CD14-positive monocyte (primary cell): ENCODE measurements around the gene OTOG. TPM values are rescaled to one million over a fixed set of nuclear protein-coding genes. Genes with fewer than 3 reads are reported as not detected.

ENCODE experiments used
- DNase-seq, 3 donors: peaks; one replicate each; pipeline ENCODE4 v3.0.0-alpha.2; 2011 to 2022
- H2AFZ ChIP-seq: 2 replicates; pipeline ENCODE4 v1.6.0; 2012; ENCODE audit warnings: mild to moderate bottlenecking, low read depth, low read length, inconsistent platforms; ENCODE audit not compliant: insufficient read depth, poor library complexity, severe bottlenecking
- H3K27ac ChIP-seq, 2 donors: 1 replicate in 1 of 2; 2 replicates in 1 of 2; pipeline ENCODE4 v1.5.1; 2012 to 2013; ENCODE audit warnings: low read length in 2 of 2, control low read depth in 1 of 2, inconsistent platforms in 1 of 2, low read depth in 1 of 2, mild to moderate bottlenecking in 1 of 2
- H3K27me3 ChIP-seq, 2 donors: one replicate each; pipeline versions ENCODE4 v1.6.0 to v1.6.1; 2011 to 2013; ENCODE audit warnings: low read length in 2 of 2; ENCODE audit not compliant: control insufficient read depth in 2 of 2, insufficient read depth in 2 of 2
- H3K36me3 ChIP-seq, 2 donors: replicated peaks in 1 of 2; 1 replicate in 1 of 2; 2 replicates in 1 of 2; pipeline versions ENCODE4 v1.5.1 to v1.6.1; 2012 to 2013; ENCODE audit warnings: low read length in 2 of 2, control low read depth in 1 of 2, inconsistent platforms in 1 of 2, mild to moderate bottlenecking in 1 of 2; ENCODE audit not compliant: insufficient read depth in 2 of 2, control insufficient read depth in 1 of 2
- H3K4me1 ChIP-seq, 2 donors: 1 replicate in 1 of 2; 2 replicates in 1 of 2; pipeline versions ENCODE4 v1.5.1 to v1.6.1; 2012 to 2013; ENCODE audit warnings: low read length in 2 of 2, control low read depth in 1 of 2, inconsistent platforms in 1 of 2, mild to moderate bottlenecking in 1 of 2, moderate library complexity in 1 of 2; ENCODE audit not compliant: insufficient read depth in 2 of 2, control insufficient read depth in 1 of 2
- H3K4me2 ChIP-seq: replicated peaks from 2 replicates; pipeline ENCODE3; 2012; ENCODE audit warnings: low read length, moderate library complexity, mild to moderate bottlenecking; ENCODE audit not compliant: poor library complexity, severe bottlenecking; ENCODE audit errors: extremely low read depth
- H3K4me3 ChIP-seq, 3 experiments: fragments of 200-600 bp in 1 of 3; sonication (generic) in 1 of 3; replicated peaks in 1 of 3; 1 replicate in 2 of 3; 2 replicates in 1 of 3; pipeline ENCODE4 v1.5.1; 2011 to 2013; ENCODE audit warnings: low read length in 3 of 3, mild to moderate bottlenecking in 3 of 3, control low read depth in 2 of 3, low read depth in 2 of 3, inconsistent platforms in 1 of 3, moderate library complexity in 1 of 3
- H3K79me2 ChIP-seq: 2 replicates; pipeline ENCODE4 v1.6.0; 2012; ENCODE audit warnings: mild to moderate bottlenecking, control low read depth, inconsistent platforms, low read length, moderate library complexity; ENCODE audit not compliant: insufficient read depth
- H3K9ac ChIP-seq: 2 replicates; pipeline ENCODE4 v1.6.0; 2017; ENCODE audit warnings: low read length, mild to moderate bottlenecking; ENCODE audit not compliant: insufficient read depth, poor library complexity, severe bottlenecking
- H3K9me3 ChIP-seq, 2 donors: replicated peaks in 1 of 2; 1 replicate in 1 of 2; 2 replicates in 1 of 2; pipeline versions ENCODE4 v1.5.1 to v1.6.1; 2012 to 2013; ENCODE audit warnings: low read length in 2 of 2, control low read depth in 1 of 2; ENCODE audit not compliant: control insufficient read depth in 1 of 2, insufficient read depth in 1 of 2
- H4K20me1 ChIP-seq: 2 replicates; pipeline ENCODE4 v1.6.0; 2012; ENCODE audit warnings: mild to moderate bottlenecking, low read length, control low read depth, moderate library complexity; ENCODE audit not compliant: insufficient read depth
- H3K27ac Mint-ChIP-seq, 7 donors: one replicate each; pipeline ENCODE4 v1.8.0; 2020; ENCODE audit warnings: mild to moderate bottlenecking in 7 of 7, mixed read lengths in 7 of 7, moderate library complexity in 6 of 7, inconsistent platforms in 2 of 7
- H3K27me3 Mint-ChIP-seq, 3 donors: one replicate each; pipeline ENCODE4 v1.8.0; 2021 to 2022; ENCODE audit warnings: low read depth in 3 of 3, mild to moderate bottlenecking in 3 of 3, mixed read lengths in 3 of 3, moderate library complexity in 3 of 3, inconsistent platforms in 1 of 3
- H3K36me3 Mint-ChIP-seq, 2 donors: one replicate each; pipeline ENCODE4 v1.8.0; 2020; ENCODE audit warnings: mixed read lengths in 2 of 2, inconsistent platforms in 1 of 2, mild to moderate bottlenecking in 1 of 2
- H3K4me1 Mint-ChIP-seq: one replicate; pipeline ENCODE4 v1.8.0; 2020; ENCODE audit warnings: mild to moderate bottlenecking, mixed read lengths
- H3K4me3 Mint-ChIP-seq, 2 donors: one replicate each; pipeline ENCODE4 v1.8.0; 2020; ENCODE audit warnings: mild to moderate bottlenecking in 2 of 2, mixed read lengths in 2 of 2, moderate library complexity in 1 of 2
- H3K9me3 Mint-ChIP-seq, 7 donors: one replicate each; pipeline ENCODE4 v1.8.0; 2020 to 2022; ENCODE audit warnings: mixed read lengths in 7 of 7, mild to moderate bottlenecking in 6 of 7, moderate library complexity in 6 of 7, inconsistent platforms in 2 of 7
- WGBS: methylation state at CpG from one replicate; pipeline ENCODE4 v1.1.5; 2013; ENCODE audit warnings: missing lambda C conversion rate; ENCODE audit not compliant: insufficient coverage; 5-methylcytosine and 5-hydroxymethylcytosine counted together
- intact Hi-C, 2 donors: fragments of 100-400 bp; cut with micrococcal nuclease; formaldehyde crosslinking; loops; one replicate each; pipeline versions ENCODE4 v1.15.0 to v1.15.1; 2023
- polyA plus RNA-seq, 3 donors: library from polyadenylated mRNA; depleted of rRNA in 1 of 3; unstranded in 2 of 3; stranded (reverse) in 1 of 3; fragments of 300-500 nt in 2 of 3; fragments of >200 nt in 1 of 3; fragmentation: Illumina TruSeq in 2 of 3; gene quantifications; 1 replicate in 2 of 3; 2 replicates in 1 of 3; pipeline ENCODE4 v1.2.3, GENCODE V29; 2012 to 2021
- TF ChIP-seq, protein P1 (sequence below): fragments of 200-600 bp; IDR thresholded peaks from one replicate; pipeline ENCODE4 v1.8.0; 2022; ENCODE audit warnings: antibody characterized with exemption, mild to moderate bottlenecking

Gene OTOG
- polyA plus RNA-seq, 3 donors: not detected

DNA sequence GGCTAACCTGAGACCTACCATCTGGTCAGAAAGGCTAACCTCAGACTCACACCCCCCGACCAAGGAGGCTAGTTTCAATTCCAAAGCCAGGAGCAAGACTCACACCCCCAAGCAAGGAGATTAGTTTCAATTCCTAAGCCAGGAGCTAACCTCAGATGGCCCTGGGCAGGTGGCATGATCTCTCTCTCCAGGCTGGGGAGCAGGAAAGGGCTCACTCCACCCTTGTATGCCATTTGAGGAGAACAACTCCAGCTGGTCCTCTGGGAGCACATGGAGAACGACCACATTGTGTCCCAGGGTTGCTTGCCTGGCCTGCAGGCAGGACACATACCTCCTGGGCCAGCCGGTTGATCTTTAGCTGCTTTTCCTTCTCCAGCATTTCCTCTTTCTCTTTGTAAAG lies 35.5 kb upstream of the OTOG start:
- Histone ChIP-seq H3K4me3 (no peak overlapping the region), H3K27ac (no peak overlapping the region), H2AFZ (no peak overlapping the region), H3K79me2 (no peaks in the 10 kb centered on the region), H3K9me3 (no peaks in the 10 kb centered on the region), H3K9ac (no peak overlapping the region), H3K4me2 (no peak overlapping the region), H4K20me1 (no peaks in the 10 kb centered on the region), H3K36me3 (no peaks in the 10 kb centered on the region), H3K27me3 (no peaks in the 10 kb centered on the region), H3K4me1 (no peaks in the 10 kb centered on the region)
- 40% methylated on average over 2 of the region's 3 CpGs for WGBS
- H3K9me3 Mint-ChIP-seq: no peaks in the 10 kb centered on the region
- DNase-seq: no peak
- TF ChIP-seq, protein P1, sequence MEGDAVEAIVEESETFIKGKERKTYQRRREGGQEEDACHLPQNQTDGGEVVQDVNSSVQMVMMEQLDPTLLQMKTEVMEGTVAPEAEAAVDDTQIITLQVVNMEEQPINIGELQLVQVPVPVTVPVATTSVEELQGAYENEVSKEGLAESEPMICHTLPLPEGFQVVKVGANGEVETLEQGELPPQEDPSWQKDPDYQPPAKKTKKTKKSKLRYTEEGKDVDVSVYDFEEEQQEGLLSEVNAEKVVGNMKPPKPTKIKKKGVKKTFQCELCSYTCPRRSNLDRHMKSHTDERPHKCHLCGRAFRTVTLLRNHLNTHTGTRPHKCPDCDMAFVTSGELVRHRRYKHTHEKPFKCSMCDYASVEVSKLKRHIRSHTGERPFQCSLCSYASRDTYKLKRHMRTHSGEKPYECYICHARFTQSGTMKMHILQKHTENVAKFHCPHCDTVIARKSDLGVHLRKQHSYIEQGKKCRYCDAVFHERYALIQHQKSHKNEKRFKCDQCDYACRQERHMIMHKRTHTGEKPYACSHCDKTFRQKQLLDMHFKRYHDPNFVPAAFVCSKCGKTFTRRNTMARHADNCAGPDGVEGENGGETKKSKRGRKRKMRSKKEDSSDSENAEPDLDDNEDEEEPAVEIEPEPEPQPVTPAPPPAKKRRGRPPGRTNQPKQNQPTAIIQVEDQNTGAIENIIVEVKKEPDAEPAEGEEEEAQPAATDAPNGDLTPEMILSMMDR: no peak
- no peaks in the 10 kb centered on the region for H3K4me1 Mint-ChIP-seq
- intact Hi-C loops: no loop called here
- no peaks in the 10 kb centered on the region for H3K36me3 Mint-ChIP-seq
- H3K4me3 Mint-ChIP-seq: no peak overlapping the region
- peaks cover 0 to 7% (median 5%) of the 10 kb centered on the region in 3 donors for H3K27me3 Mint-ChIP-seq
- no peak overlapping the region for H3K27ac Mint-ChIP-seq

DNA sequence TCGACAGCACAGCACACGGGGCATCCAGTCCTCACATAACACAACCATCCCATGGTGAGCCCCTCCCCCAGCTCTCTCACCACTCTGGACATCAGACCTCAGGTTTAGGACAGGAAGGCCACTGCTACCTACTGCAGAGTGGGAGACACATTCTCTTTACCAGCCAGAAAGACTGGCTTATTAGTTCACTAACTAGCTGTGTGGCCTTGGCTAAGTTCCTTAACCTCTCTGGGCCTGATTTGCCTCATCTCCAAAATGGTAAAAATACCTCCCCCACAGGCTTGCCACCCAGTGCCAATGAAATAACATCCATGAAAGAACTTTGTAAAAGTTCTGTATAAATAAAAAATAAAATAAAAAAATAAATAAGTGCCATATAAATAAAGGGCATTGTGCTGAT lies 35.0 kb upstream of the OTOG start:
- Histone ChIP-seq H3K27me3 (no peaks in the 10 kb centered on the region), H3K4me2 (no peak overlapping the region), H3K27ac (no peak overlapping the region), H3K9me3 (no peaks in the 10 kb centered on the region), H4K20me1 (no peaks in the 10 kb centered on the region), H3K4me3 (no peak overlapping the region), H3K36me3 (no peaks in the 10 kb centered on the region), H3K79me2 (no peaks in the 10 kb centered on the region), H3K9ac (no peak overlapping the region), H2AFZ (no peak overlapping the region), H3K4me1 (no peaks in the 10 kb centered on the region)
- intact Hi-C loops: no loop called here
- Mint-ChIP-seq H3K27me3 (peaks cover 1 to 7% (median 5%) of the 10 kb centered on the region in 3 donors), H3K27ac (no peak overlapping the region), H3K9me3 (no peaks in the 10 kb centered on the region), H3K4me3 (no peak overlapping the region), H3K4me1 (no peaks in the 10 kb centered on the region), H3K36me3 (no peaks in the 10 kb centered on the region)
- 43% methylated on average over 1 of the region's 2 CpGs for WGBS
- no peak for DNase-seq
- TF ChIP-seq, protein P1: no peak
